ENCODE results near the gene HAUS2. TPM values are rescaled to one million over a fixed set of nuclear protein-coding genes. Genes with fewer than 3 reads are reported as not detected.
A peak's percentile ranks its signal among the peaks of the same experiment; 100 is the strongest.

The HAUS2 gene
- total RNA-seq, 6 experiments from 2014 or later = 18.0 to 30.5 (median 26.5) TPM

- Mint-ChIP-seq H3K36me3 (ENCODE audit: low read depth) (peaks cover 5% of the 10 kb centered on the region), H3K4me3 (no peak overlapping the region), H3K9me3 (no peaks in the 10 kb centered on the region), H3K27me3 (ENCODE audit: insufficient read depth) (no peaks in the 10 kb centered on the region), H3K4me1 (ENCODE audit: low read depth) (no peaks in the 10 kb centered on the region), H3K27ac (no peak overlapping the region)
- TF ChIP-seq CTCF (IDR thresholded peaks at IDR 0.05) = no peak
- DNase-seq = no peak
These were observed 19.7 kb upstream of the HAUS2 start for GRCh38 chr15:42528970-42529369.

DNA sequence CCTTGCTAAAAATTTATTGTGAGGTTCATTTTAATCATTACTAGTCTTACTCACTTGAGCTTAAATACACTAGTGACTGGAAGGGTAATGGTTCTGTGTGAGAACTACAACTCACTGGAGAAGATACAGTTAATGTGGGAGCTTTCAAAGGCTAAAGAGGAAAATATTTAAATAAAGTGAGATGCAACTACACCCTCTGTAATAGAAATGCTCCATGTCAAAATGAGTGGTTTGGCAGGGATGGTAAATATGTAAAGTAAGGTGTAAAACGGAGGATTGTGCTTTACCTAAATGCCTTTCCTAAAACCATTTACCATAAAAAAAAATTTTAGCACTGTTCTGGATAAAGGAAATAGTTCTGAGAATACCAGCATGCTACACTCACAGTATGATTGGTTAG is 15.4 kb upstream of the HAUS2 start:
- no peak for TF ChIP-seq CTCF (IDR thresholded peaks at IDR 0.05)

GRCh38 chr15:42544853-42545629 is 3.6 kb upstream of the HAUS2 start:
- no peak for DNase-seq
- Mint-ChIP-seq H3K27ac (no peak overlapping the region), H3K9me3 (no peaks in the 10 kb centered on the region), H3K4me1 (ENCODE audit: low read depth) (peaks cover 40% of the 10 kb centered on the region), H3K4me3 (no peak overlapping the region; the same call in 1 of the 2 replicates), H3K27me3 (ENCODE audit: insufficient read depth) (peaks cover 4% of the 10 kb centered on the region), H3K36me3 (ENCODE audit: low read depth) (peaks cover 11% of the 10 kb centered on the region; the same call in 1 of the 2 replicates)
- no peak for TF ChIP-seq CTCF (IDR thresholded peaks at IDR 0.05)

More for the DNA sequence above, 15.4 kb upstream of the HAUS2 start:
- Mint-ChIP-seq H3K4me1 (ENCODE audit: low read depth) (no peaks in the 10 kb centered on the region), H3K9me3 (no peaks in the 10 kb centered on the region), H3K27me3 (ENCODE audit: insufficient read depth) (no peaks in the 10 kb centered on the region), H3K4me3 (no peak overlapping the region), H3K36me3 (ENCODE audit: low read depth) (peaks cover 6% of the 10 kb centered on the region; the same call in 1 of the 2 replicates), H3K27ac (no peak overlapping the region)
- no peak for DNase-seq

DNA sequence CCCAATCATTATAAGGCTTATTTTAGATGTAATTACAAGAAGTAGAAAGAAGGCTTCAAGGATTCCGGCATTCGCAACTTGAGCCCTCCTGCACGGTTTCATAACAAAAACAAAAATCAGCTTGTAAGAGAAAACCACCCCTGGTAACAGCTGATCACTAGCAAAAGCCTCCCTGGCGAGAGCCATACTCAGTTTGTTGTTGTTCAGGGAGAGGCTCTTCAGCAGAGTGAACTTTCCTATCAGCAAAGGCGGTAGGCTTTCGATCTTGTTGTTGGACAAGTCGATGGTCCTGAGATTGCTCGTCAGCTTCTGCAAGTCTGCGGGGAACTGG is 755 bp upstream of the HAUS2 start:
- H3K4me3 Mint-ChIP-seq = peak overlapping the region; percentile 99
- TF ChIP-seq CTCF (IDR thresholded peaks at IDR 0.05) = no peak
- H3K27ac Mint-ChIP-seq = peak overlapping the region; percentile 95
- H3K4me1 Mint-ChIP-seq (ENCODE audit: low read depth) = peaks cover 50% of the 10 kb centered on the region
- peaks cover 11% of the 10 kb centered on the region; the same call in 1 of the 2 replicates for H3K36me3 Mint-ChIP-seq (ENCODE audit: low read depth)
- peak; percentile 9 for DNase-seq
- no peaks in the 10 kb centered on the region for H3K9me3 Mint-ChIP-seq
- H3K27me3 Mint-ChIP-seq (ENCODE audit: insufficient read depth) = peaks cover 4% of the 10 kb centered on the region

DNA sequence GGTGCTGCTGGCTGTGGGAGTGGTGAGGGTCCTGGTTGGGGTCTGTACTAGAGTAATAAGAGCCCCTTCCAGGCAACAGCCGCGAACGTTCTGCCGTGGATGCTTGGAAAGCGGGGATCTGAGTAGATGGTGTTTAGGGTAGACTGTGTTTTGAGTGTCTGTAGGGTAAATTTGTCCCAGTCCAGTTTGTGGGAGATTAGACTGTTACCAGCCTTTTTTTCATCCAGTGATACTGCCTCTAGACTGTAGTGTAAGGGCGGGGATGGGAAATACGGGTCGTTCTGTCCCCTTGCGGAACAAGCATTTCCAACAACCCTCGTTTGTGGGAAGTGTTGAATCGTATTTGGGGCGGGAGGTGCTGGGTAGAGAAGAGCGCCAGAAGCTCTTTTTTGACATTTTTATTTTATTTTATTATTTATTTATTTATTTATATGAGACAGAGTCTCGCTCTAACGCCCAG is 424 bp downstream of the HAUS2 start:
- peaks cover 6% of the 10 kb centered on the region for H3K27me3 Mint-ChIP-seq (ENCODE audit: insufficient read depth)
- H3K9me3 Mint-ChIP-seq = no peaks in the 10 kb centered on the region
- peak; percentile 11 for DNase-seq
- peaks cover 50% of the 10 kb centered on the region for H3K4me1 Mint-ChIP-seq (ENCODE audit: low read depth)
- peak overlapping the region; percentile 99 for H3K4me3 Mint-ChIP-seq
- peaks cover 11% of the 10 kb centered on the region; the same call in 1 of the 2 replicates for H3K36me3 Mint-ChIP-seq (ENCODE audit: low read depth)
- TF ChIP-seq CTCF (IDR thresholded peaks at IDR 0.05) = no peak
- H3K27ac Mint-ChIP-seq = peak overlapping the region; percentile 95
